NCI-H1436 (cell line): Measurements from ENCODE around the gene TDRD3.

Source experiments
- DNase-seq: peaks from one replicate; lab custom pipeline; 2025; lab: John Stamatoyannopoulos, UW

Gene TDRD3

DNA sequence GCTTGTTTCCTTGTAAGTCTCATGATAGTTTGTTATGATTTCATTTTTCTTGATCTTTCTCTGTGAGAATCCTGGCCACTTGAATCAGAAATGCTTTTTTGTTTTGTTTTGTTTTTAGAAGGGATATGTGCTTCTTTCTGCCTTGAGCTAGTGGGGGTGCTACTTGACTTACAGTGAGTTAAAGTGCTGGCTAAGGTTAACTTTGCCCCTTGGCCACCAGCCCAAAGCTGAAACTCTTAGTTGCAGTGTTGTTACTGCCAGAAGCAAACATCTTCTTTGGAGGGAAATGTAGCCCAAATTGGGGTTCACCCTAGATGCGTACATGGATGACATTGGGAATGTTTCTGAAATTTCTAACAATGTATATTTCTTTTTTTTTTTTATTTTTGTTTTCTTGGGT is 57.4 kb downstream of the TDRD3 start:
- no peak for DNase-seq

DNA sequence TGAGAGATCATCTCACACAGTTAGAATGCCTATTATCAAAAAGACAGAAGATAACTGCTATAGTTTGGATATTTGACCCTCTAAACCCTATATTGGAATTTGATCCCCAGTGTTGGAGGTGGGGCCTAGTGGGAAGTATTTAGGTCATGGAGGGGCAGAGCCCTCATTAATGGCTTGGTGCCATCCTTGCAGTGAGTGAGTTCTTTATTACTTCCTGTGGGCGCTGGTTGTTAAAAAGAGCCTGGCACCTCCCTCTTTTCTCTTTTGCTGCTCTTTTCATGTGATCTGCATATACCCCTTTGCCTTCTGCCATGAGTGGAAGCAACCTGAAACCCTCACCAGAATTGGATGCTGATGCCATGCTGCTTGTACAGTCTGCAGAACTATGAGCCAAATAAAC is 66.8 kb downstream of the TDRD3 start:
- no peak for DNase-seq

DNA sequence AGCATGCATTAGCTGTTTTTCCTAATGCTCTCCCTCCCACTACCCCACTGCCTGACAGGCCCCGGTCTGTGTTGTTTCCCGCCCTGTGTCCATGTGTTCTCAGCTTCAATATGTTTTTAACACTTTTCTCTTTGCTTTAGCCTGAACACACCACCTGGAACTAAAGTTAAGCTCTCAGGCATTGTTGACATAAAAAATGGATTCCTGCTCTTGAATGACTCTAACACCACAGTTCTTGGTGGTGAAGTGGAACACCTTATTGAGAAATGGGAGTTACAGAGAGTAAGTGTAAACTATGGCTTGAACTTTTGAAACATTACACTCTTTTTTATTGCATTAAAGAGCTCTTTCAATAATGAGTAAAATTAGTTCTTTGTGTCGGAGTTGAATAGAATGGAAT is 70.1 kb downstream of the TDRD3 start:
- DNase-seq = no peak

DNA sequence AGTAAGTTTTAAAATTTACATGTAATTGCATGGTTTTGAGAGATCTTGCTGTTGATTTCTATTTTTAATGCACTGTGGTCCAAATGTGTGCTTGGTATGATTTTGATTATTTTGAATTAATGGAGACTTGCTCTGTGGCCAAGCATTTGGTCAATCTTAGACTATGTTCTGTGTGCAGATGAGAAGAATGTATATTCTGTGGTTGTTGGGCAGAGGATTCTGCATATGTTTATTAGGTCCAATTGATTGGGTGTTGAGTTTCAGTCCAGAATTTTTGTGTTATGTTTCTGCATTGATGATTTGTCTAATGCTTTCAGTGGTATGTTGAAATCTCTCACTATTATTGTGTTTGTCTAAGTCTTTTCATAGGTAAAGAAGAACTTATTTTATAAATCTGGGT is 82.3 kb downstream of the TDRD3 start:
- DNase-seq = no peak

DNA sequence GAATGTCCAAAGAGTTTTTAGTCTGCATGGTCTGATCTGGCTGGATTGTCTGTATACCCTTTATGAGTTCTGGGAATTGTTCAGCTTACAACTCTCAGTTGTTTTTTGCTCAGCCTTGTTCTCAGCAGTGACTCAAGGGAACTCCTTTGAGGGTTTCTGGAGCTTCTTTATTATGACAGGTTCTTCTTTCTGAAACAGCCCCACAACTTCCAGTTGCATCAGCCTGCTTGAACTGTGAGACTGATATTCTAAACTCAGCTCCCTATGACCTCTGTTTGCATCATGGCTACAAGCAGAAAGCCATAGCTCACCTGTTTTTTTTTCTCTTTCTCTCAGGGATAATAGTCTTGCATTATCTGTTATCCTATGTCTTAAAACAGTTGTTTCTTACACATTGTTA is 85.0 kb downstream of the TDRD3 start:
- DNase-seq = no peak

DNA sequence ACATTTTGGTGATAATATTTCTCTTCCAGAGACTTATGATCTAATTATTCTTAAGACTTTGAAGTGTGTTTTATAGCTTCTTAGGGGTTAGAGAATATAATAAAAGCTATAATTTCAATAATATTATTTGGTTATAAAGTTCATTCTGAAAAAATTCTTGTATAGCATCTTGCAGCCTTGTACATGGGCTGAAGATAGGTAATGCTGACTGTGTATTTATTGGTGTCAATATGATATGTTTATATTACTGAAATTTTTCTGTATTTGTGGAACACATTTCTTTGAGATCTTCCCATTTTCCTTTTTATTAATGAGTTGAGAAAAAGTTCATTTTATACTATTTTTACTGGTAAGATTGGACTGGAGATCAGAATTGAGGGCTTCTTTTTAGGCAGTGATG is 87.8 kb downstream of the TDRD3 start:
- no peak for DNase-seq

DNA sequence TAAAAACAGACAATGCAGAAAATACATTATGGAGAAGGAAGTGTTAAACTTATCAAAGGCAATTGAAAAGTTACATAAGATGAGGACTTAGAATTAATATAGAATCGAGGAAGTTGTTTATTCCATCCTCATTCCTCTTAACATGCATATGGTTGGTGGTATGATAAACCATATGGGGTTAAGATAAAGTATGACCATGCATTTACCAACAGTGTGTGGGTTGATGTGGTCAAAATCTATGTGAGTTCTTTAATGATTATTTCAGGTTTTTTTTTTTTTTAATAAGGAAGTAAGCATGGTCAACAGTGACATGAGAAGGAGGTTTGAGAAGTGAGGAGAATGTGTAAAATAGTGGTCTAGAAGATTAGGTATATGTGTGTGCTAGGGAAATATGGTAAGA is 94.5 kb downstream of the TDRD3 start:
- DNase-seq = no peak

DNA sequence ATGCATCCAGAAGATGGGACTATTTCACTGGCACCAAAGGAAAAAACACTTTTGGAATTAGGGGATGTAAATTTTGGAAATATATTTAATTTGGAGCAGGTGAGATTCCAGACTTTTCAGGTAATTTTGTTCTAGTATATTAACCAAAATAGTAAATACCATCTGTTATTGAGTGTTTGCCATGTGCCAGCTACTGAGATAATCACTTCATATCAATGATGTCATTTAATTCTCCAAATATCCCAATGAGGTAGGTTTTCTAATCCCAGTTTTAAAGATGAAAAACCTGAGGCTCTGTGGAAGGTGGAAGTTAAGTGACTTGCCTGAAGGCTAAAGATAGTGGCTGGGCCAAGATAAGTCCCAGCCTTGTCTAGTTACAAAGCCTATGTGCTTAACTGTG is 95.2 kb downstream of the TDRD3 start:
- DNase-seq = no peak

DNA sequence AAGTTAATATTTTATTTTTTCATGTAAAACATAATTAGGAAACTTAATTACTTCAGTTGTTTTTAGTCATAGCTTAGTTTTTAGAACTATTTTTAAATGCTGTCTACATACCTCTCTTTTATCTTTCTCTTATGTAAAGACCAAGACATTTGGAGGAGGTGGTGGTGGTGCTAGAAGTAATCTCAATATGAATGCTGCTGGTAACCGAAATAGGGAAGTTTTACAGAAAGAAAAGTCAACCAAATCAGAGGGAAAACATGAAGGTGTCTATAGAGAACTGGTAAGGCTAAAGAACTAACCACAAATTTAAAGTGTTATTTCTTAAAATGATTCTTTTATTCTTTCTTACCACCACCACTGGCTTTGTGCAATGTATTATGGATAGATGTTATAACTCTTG is 97.3 kb downstream of the TDRD3 start:
- DNase-seq = no peak

DNA sequence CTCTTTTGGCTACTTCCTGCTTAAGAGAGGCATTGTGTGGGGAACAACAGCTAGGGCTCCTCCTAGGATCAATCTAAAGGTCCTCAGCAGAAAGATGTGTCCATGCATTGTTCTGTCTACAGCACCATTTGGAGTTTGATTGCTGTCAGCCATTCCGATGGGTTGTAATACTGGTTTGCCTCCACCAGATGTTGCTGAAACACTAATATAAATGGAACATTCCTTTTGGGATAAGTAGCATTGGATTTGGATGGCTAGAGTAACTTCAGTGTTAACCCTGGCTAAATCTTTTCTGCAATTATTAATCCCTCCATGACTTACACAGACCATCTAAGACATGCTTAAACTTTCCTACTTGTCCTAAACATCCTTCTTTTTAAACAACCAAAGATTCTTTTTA is 104.2 kb downstream of the TDRD3 start:
- DNase-seq = no peak

DNA sequence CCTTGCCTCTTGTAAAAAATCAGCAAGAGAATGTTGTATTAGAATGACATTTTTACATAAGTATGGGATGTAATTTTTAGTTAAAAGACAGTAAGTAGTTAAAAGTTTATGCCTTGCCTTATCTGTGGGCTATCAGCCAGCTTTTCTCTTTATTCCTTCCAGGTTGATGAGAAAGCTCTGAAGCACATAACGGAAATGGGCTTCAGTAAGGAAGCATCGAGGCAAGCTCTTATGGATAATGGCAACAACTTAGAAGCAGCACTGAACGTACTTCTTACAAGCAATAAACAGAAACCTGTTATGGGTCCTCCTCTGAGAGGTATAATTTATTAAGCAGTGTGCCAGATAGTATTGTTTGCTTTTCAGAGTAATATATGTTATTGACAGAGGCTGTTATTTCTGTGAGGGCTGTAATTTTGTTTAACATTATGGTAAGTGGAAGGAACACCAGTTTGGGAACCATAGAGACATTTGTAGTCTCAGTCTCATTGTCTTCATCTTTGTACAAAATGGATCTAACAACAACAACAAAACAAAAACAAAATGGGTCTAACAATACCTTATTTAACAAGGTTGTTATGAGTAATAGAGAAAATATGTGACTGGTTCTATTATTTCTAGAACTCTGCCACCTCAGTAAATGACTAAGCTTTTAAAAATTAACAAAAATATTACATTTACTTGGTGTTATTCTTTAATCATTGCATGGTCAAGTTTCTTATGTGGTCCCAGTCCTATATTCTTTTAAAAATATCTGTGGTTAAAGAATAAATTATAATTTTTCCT is 112.8 kb downstream of the TDRD3 start:
- DNase-seq = no peak

DNA sequence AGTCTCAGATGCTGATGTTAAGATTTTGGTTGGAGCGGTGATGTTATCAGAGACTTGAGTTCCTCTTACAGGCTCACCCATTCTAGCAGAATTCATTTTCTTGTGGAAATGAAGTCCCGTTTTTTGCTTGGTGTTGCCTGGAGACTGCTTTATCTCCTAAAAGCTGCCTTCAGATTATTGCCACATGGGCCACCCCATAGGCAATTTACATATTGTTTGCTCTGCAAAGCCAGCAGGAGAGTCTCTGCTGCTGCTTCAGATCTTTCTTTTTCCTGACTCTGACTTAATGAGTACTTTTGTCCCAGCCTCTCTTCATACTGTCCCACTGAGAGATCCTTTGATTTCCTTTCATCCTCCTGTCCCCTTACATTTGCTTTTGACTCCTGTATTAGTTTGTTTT is 114.6 kb downstream of the TDRD3 start:
- DNase-seq = no peak

DNA sequence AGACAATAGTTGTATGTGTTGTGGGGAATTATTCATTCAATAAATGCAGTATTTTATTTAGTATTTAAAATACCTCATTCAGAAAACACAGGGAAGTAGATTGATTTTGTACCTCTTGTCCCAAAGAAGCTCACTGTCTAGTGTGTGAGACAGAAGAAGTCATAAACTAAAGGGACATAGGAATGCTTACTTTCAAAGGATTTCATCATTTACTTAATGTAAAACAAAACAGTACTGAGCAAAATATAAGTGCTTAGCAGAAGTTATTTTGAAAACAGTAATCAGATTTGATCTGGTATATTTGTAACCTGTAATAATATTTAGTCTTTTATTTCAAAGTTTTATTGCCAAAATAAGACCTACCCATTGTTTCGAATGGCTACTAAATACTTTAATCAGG is 117.9 kb downstream of the TDRD3 start:
- DNase-seq = no peak

DNA sequence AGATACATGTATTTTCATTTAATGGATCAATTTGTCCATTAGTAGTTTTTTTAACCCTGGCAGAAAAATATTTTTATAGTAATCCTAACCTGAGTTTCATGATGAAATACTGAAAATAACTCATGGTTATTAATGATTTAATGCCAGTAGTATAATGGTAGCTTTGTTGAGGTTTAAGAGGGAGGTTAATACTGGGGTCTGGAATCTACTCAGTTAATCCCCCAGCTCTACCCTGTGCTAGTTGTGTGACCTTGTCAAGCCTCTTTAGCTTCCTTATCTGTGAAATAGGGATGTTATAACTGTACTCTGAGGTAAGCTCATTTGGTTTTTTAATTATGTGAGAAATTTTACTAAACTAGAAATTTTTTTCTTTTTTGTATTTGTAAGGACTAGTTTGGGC is 122.5 kb downstream of the TDRD3 start:
- no peak for DNase-seq

DNA sequence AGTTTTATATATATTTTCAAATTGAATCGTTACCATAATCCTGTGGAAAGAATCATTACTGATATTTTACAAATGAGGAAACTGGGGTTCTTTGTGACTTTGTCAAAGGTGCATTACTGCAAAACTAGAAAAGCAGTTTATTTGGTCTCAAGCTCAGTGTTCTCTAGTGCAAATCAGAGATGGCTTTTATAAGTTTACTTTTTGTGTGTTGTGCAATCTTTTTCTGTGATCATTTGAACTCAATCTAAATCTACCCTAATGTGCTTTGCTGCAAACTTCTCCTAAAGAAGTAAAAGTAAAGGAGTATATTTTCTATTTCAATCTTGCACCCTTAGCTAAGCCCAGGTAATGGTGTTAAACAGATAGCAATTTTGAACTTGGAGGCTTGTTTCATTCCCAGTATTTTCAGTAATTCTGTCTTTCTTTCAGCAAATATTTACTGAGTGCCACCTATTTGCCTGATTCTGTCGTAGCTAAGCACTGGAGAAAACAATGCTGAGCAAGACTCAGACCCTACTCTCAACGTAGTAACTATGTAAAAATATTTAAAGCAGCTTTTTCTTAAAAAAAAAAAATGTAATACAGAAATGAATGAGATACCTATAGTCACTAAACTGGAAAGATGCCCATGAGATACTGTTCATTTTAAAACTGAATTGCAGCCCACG is 124.0 kb downstream of the TDRD3 start:
- DNase-seq = no peak

DNA sequence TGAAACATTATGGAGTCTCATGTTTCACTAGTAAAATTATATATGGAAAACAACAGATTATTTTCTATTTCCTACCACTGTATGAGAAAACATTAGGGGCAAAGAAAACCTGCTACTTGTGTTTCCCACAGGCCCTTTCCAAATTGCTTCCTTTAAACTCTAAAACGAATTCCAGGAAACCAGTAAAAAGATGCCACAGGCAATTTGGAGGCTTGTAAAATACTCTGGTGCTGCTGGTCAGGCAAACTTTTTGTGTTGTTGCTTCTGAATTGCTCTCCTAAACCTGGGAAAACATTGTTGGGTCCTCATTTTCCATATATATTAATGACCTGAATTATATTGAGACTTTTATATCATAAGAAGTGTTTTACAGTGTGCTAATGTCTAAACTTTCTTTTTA is 141.5 kb downstream of the TDRD3 start:
- no peak for DNase-seq

DNA sequence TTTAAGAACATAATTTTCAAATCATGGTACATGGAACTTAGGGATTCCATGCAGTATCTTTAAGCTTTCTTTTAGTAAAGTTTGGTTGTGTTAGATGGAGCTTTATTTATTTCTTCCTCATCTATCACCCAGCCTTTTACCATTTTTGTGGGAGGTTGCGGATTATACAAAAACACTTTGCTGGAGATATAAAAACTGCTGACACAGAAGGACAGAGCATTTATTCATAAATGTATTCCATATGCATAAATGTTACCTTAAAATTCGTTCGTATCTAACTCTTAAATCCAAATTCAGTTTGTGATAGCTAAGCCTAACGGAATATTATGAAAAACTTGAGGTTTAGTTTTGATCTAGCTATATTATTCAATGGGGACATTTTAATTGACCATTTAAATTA is 143.3 kb downstream of the TDRD3 start:
- DNase-seq = no peak

DNA sequence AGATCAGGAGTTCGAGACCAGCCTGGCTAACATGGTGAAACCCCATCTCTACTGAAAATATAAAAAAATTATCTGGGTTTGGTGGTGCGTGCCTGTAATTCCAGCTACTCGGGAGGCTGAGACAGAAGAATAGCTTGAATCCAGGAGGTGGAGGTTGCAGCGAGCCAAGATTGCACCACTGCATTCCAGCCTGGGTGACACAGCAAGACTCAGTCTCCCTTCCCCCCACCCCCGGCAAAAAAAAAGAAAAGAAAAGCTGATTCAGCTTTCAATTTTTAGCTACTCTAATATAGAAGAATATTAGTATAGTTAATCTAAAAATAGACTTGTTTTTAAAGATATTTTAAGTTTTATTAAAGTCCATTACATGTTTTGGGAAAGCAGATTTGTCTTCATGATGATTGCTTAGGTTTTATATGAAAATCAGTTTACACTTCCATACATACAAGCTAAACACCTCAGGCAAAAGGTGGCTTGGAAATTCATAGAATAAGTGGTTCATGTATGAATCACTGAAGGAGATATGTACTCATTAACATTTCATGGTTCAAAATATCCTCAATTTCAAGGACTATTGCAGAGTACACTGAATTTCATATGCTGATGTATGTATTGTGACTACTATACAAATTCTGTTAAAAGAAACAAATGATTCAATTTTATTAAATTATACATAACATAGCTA is 165.2 kb downstream of the TDRD3 start:
- DNase-seq = no peak

DNA sequence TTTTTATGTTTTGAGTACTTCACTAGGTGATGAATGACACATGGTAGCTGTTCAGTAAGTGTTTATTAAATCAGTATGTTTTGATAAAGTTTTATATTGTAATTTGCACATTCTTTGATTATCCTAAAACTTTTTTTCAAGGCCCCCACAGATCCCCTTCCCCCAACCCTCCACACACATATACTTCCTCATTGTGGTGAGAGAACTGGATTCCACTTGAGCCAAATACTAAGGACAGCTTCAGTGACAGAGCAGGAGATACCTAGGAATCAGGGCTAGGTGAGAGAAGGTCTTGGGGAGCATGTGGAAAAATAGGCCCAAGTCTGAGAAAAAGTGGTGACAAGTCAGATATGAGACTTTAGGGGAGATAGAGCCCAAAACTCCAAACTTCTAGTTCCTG is 174.6 kb downstream of the TDRD3 start:
- DNase-seq = no peak

DNA sequence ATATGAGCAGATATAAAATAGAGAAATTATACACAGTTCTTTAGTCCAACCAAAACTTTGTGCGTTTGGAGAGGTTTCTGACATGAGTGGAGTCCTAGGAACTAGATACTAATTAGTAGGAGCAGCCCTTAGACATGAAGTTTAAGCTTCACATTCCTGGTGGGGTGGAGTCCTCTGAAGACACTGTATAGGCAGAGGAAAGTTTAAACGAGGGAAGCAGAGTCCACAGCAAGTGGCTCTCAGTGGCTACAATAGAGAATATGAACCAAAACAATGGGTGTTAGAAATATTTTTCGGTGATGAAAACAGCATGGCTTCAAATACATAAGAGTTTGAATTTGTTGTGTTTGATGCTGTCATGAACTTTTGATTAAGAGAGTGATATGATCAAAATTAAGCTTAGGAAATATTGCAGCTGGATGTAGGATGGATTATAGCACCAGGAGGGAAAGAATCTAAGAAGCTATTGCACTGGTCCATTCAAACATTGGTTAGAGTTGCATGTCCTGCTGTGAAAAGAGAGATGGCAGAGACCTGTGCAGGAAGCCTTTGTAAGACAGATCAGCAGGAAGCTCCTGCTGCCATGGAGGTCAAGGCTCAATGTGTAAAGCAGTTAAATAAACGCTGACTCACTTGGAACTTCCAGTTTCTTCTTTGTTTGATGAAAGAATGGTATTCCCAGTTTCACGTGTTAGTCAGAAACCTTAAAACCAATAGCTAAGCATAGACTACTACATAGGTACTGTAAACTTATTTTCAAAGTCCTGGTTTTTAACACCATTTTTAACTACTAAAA is 175.2 kb downstream of the TDRD3 start:
- DNase-seq = no peak

DNA sequence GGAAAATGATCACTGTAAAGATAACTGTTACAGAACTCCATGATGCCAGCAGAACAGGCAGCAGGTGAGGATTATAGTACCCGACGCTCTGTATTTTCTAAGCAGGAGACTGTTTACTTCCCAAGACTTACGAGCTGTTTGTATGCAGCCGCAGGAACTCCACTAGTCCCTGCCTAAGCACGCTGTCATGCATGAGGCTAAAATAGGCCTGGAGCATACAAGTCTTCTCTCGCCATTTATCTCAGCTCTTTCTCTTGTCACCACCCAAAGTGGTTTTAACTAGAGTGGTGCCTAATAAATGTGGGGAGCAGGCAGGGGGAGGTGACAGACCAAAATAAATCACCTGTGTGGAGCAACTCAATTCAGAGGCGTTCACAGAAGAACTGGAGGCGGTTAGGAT is 175.8 kb downstream of the TDRD3 start:
- DNase-seq = no peak

DNA sequence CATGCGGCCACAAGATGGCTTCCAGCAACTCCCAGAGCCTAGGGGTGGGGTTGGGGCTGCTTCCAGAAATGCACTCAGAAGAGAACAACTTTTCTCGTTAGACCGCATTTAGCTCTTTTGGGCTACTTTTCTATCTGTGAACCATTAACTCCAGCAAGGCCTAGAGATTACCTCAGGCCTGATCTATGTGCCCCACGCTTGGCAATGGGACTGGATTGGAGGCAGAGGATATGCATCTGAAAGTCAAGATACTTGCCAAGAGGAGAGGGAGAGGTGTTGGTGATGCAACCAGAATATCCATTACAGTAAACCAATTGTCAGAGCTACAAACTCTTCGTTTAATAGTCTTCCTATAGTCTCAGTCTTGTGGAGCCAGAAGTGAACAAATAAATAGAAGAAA is 177.7 kb downstream of the TDRD3 start:
- DNase-seq = no peak

DNA sequence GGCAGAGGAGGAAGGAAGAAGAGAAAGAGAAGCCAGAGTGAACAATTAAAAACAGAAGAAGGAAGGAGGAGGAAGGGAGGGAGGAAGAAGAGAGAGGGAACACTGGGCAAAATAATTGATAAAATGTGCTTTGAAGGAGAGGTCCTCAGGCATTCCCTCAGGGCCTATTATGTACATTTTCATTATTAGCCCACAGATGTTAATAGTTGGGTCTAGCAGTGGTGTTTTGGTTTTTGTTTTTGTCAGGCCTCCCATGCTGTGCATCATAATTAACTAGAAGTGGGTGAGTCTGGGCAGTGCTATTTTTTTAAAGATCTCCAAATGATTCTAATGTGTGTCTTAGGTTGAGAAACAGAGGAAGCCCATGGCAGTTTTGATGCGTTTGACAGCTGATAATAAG is 178.1 kb downstream of the TDRD3 start:
- DNase-seq = no peak
